Putamen (tissue), 1 donor: ENCODE results near the gene NPEPL1.

ENCODE experiments used
- DNase-seq: peaks from one replicate; pipeline ENCODE4 v3.0.0-alpha.2; 2016; ENCODE audit warnings: low spot score

NPEPL1 gene

GRCh38 chr20:58682656-58683531 lies 9.7 kb upstream of the NPEPL1 start:
- no peak for DNase-seq

DNA sequence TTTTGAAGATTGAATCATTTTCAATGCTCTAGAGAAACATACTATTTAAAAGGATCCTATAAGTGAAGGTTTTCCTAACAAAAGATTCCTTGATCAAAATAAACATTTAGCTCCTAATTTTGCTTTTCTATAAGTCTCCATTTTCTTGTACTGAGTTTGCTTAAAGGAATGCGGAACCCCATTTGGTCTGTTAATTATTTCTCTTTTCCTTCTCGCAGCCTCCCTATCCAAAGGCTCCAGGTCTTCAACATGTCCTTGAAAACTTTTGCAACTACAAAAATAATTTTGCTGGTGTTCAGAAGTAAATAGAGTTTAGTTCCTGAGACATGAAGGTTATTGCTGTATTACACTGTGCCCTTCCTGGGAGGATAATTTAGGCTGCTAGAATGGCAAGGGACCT lies 8.3 kb upstream of the NPEPL1 start:
- no peak for DNase-seq

DNA sequence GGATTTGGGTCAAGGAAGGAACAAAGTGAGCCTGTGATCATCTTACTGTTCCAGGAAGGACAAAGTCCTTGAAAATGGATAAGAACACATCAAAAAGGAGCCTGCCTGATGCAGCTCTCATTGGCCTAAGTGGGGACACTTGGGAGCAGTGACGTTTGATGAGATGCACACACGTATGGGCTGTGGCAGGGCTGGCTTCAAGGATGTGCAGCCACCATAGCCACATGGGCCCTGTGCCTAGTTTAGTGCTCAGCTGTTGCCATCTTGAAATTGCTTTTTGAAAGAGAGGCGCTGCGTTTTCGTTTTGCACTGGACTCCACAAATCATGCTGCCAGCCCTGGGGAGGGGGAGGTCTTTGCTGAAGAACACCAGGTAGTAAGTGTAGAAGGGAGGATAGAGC lies 6.6 kb upstream of the NPEPL1 start:
- DNase-seq, result no peak

- DNase-seq, result no peak
These were observed 4.2 kb upstream of the NPEPL1 start for GRCh38 chr20:58688414-58688813.

- DNase-seq, result no peak
These were observed 3.8 kb upstream of the NPEPL1 start for GRCh38 chr20:58688840-58689239.

DNA sequence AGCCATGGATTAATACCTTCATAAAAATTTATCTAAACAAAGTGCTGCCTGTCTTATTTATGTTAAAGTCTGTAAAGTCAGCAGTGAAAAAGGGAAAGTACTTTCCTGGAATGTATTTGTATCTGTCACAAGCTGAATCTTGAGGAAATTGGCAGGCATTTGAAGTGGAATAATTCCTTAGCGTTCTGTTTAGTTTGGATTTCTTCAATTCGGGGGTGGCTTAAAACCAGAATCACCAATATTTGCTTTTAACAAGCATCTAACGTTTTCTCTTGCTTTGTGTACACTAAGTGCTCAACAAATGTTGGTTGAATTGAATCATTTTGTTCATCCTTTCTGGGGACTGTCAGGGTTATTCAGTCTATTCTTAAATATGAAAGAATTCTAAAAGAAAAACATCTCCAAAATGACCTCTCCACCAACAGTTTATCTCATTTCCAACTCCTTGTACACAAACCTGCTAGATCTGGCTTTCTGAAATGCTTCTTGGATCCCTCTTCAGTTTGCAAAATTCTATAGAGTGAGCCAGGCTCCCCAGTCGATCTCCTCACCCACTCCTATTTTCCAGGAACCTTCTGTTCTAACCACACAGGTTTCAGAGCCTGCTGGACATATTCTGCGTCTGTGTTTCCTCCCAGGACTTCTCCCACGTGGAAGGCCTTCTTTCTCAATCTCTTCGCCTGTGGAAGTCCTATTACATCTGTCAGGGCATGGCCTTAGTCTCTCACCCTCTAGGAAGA lies 2.0 kb upstream of the NPEPL1 start:
- DNase-seq, result no peak

GRCh38 chr20:58691773-58692578 lies 624 bp upstream of the NPEPL1 start:
- no peak for DNase-seq

GRCh38 chr20:58693226-58694006 lies 816 bp downstream of the NPEPL1 start:
- no peak for DNase-seq

DNA sequence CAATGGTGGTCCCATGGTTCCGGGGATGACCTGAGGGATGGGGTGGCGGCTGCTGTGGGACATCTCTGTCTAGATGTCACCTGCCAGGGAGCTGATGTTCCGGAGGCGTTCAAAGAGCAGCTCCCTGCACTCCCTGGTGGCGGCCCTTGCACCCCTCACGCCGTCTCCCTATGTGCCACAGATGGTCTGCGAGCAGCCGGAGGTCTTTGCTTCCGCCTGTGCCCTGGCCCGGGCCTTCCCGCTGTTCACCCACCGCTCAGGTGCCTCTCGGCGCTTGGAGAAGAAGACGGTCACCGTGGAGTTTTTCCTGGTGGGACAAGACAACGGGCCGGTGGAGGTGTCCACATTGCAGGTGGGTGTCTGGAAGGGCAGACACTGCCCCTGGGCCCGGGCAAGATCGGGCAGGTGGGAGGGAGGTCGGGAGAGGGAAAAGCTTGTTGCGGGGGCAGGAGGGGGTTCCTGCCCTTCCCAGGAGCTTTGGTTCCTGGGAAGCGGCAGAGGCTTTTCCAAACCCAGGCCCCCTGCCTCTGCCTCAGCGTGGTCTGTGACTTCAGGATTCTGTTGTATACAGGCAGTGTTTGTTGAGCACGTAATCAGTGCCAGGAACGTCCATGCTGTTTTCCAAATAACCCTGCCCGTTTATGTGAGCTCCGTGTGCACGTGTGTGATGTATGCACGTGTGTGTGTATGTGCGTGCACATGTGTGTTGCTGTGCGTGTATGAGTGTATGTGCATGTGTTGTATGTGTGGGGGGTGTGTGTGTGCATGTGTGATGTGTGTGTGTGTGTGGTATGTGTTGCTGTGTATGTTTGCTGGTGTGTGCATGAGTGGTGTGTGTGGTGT lies 1.9 kb downstream of the NPEPL1 start:
- no peak for DNase-seq

- no peak for DNase-seq
These were observed 2.6 kb downstream of the NPEPL1 start for GRCh38 chr20:58695084-58695722.

DNA sequence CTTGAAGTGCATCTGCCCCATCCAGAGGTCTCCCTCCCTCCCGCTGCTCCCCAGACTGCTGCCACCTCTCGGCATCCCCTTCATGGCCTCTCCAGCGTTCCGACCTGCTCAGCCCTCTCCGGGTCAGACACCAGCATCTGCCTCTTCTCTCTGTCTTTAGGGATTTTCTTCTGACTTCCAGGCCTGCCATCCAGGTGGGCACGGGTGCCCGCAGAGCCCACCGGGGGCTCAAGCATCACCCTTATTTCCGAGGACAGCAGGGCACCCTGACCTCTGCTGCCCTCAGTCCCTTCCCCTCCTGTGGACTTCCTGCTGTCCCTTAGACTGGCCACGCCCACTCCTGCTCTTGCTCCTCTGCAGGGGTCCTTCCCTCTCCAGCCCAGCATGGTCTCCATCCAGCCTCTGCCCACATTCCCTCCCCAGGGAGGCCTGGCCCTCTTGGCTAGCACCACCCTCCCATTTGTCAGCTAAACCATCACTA lies 3.3 kb downstream of the NPEPL1 start:
- DNase-seq, result no peak

DNA sequence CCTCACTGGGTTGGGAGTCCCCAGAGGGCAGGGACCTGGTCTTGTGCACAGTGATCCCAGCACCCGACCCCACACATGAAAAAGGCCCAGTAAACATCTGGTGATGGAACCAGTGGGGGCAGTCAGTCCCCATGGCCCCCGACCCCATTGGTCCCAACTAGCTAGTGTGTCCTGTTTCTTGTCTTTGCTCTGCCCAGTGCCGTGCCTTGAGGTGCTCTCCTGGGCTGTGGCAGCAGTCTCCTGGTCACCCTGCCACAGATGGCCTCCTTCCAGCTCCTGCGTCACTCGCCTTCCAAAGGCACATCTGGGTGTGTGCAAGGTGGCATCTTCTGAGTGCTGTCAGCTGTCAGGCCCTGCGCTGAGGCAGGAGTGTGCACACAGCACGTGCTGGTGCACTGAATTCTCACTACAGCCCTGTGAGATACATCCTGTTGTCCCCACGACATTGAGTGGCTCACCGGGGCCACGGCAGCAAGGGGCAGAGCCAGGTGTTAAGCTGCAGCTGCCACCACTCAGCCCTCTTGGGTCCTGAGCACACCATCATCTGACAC lies 3.9 kb downstream of the NPEPL1 start:
- no peak for DNase-seq

GRCh38 chr20:58697201-58697866 lies 4.7 kb downstream of the NPEPL1 start:
- DNase-seq, result no peak

GRCh38 chr20:58697867-58698703 lies 5.5 kb downstream of the NPEPL1 start:
- no peak for DNase-seq

DNA sequence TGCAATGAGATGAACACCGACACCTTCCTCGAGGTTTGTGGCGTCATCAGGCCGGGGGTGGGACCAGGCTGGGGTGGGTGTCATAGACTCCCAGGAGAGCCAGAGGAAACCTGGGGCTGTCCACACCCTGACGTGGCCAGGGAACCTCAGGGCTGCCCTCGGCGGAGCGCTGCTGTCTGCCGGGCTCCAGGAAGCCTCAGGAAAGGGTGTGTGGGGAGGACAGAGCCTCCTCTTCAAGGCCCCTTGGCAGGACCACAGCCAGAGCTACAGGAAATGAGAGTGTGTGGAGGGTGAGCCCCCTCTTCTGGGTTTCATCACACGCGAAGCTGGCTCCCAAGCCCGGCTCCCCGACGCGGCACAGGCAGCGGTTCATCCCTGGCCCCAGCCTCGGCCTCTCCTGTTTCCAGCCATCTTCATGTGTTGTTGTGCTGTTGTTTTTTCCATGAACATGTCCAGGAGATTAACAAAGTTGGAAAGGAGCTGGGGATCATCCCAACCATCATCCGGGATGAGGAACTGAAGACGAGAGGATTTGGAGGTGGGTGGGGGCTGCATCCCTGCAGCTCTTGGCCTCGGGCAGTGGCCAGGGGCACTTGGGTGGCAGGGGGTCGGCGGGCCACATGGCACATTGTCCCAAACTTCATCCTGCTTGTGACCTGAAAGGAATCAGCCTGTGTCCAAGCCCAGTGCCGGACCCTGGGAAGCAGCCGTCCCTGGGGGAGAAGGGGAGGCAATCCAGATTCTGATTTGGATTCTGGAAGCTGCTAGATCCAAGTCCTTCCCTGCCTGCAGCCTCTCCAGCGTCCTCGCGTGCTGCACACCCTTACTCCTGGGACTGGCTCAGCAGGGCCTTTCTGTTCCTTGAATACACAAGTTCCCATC lies 6.4 kb downstream of the NPEPL1 start:
- DNase-seq, result no peak

DNA sequence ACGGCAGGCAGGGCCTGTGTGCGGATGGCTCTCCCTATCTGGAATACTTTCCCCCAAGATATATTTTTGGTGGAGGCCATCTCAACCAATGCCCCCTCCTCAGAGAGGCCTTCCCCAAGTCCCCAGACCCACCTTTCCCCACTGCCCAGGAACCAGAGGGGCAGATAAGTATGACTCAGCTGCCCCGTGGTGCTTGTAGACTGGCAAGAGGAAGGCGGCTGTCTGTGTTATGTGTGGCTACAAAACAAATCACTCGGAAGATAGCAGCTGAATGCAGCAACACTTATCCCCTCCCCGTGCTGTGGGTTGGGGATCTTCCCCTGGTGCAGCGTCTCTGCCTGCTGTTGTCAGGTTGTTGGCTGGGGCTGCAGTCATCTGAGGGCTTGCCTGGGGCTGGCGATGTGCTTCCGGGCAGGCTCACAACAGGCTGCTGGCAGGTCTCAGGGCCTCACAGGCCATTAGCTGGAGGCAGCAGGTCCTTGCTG lies 7.1 kb downstream of the NPEPL1 start:
- DNase-seq, result no peak
